Measurements from ENCODE around the gene CHADL.
A peak's percentile ranks its signal among the peaks of the same experiment; 100 is the strongest.
"Not testable (repeated sequence)": the region's sequence is repeated elsewhere in the genome, so short reads cannot be mapped to it uniquely, and the experiment has no call there.

CHADL gene

GRCh38 chr22:41240377-41241132 is at the start of gene CHADL:
CHADL (minus strand) TSS chr22:41240931; CDS start chr22:41240881, 50 bp downstream.
- no peak for DNase-seq (ENCODE audit: low spot score)

- no peak for DNase-seq (ENCODE audit: low spot score)
Measured at GRCh38 chr22:41289671-41290070, 48.9 kb upstream of the CHADL start.

- no peak for DNase-seq (ENCODE audit: low spot score)
Measured at GRCh38 chr22:41288245-41288946, 47.7 kb upstream of the CHADL start.

- peak; percentile 50 for DNase-seq (ENCODE audit: low spot score)
Measured at GRCh38 chr22:41286639-41287091, 45.9 kb upstream of the CHADL start.

GRCh38 chr22:41285820-41286638 is 45.3 kb upstream of the CHADL start, which contains the start of gene RANGAP1:
RANGAP1 (minus strand) TSS chr22:41286187; CDS start chr22:41281044, 5,143 bp downstream.
- peak; percentile 98 for DNase-seq (ENCODE audit: low spot score)

GRCh38 chr22:41285441-41285819 is 44.7 kb upstream of the CHADL start:
- peak; percentile 68 for DNase-seq (ENCODE audit: low spot score)

GRCh38 chr22:41284465-41284864 is 43.7 kb upstream of the CHADL start:
- DNase-seq (ENCODE audit: low spot score): no peak

GRCh38 chr22:41280854-41281253 is 40.1 kb upstream of the CHADL start:
- DNase-seq (ENCODE audit: low spot score): no peak

- DNase-seq (ENCODE audit: low spot score): no peak
Measured at GRCh38 chr22:41280065-41280464, 39.3 kb upstream of the CHADL start.

- no peak for DNase-seq (ENCODE audit: low spot score)
Measured at GRCh38 chr22:41274856-41275255, 34.1 kb upstream of the CHADL start.

- no peak for DNase-seq (ENCODE audit: low spot score)
Measured at GRCh38 chr22:41273128-41273527, 32.4 kb upstream of the CHADL start.

- DNase-seq (ENCODE audit: low spot score): no peak
Measured at GRCh38 chr22:41271787-41272186, 31.1 kb upstream of the CHADL start.

- DNase-seq (ENCODE audit: low spot score): no peak
Measured at GRCh38 chr22:41267958-41268357, 27.2 kb upstream of the CHADL start.

- DNase-seq (ENCODE audit: low spot score): no peak
Measured at GRCh38 chr22:41264408-41264941, 23.7 kb upstream of the CHADL start.

GRCh38 chr22:41263704-41264103 is 23.0 kb upstream of the CHADL start:
- no peak for DNase-seq (ENCODE audit: low spot score)

- DNase-seq (ENCODE audit: low spot score): no peak
Measured at GRCh38 chr22:41262250-41262765, 21.6 kb upstream of the CHADL start.

- DNase-seq (ENCODE audit: low spot score): no peak
Measured at GRCh38 chr22:41261541-41262249, 21.0 kb upstream of the CHADL start.

- DNase-seq (ENCODE audit: low spot score): no peak
Measured at GRCh38 chr22:41260871-41261270, 20.1 kb upstream of the CHADL start.

GRCh38 chr22:41259756-41260155 is 19.0 kb upstream of the CHADL start:
- not testable (repeated sequence) for DNase-seq (ENCODE audit: low spot score)

GRCh38 chr22:41257696-41258095 is 17.0 kb upstream of the CHADL start:
- DNase-seq (ENCODE audit: low spot score): no peak
